Tibial artery (tissue), 4 donors: ENCODE data around the gene HCAR2.
"Not testable (repeated sequence)": the region's sequence is repeated elsewhere in the genome, so short reads cannot be mapped to it uniquely, and the experiment has no call there.

Experiments
- DNase-seq, 2 donors: peaks; one replicate each; pipeline ENCODE4 v3.0.0-alpha.2; 2019
- H3K27ac ChIP-seq, 2 donors: fragments of 200-600 bp; sonication (generic) in 1 of 2; 1 replicate in 1 of 2; 2 replicates in 1 of 2; pipeline ENCODE4 v1.5.1; 2018 to 2019; ENCODE audit warnings: mild to moderate bottlenecking in 1 of 2
- H3K27me3 ChIP-seq, 2 donors: fragments of 200-600 bp; sonication (generic) in 1 of 2; one replicate each; pipeline versions ENCODE4 v1.5.1 to v1.6.0; 2016 to 2019
- H3K36me3 ChIP-seq, 3 donors: fragments of 200-600 bp; sonication (generic) in 2 of 3; one replicate each; pipeline ENCODE4 v1.5.1; 2016 to 2019; ENCODE audit warnings: mild to moderate bottlenecking in 2 of 3
- H3K4me1 ChIP-seq, 4 donors: fragments of 200-600 bp; sonication (generic) in 2 of 4; 1 replicate in 3 of 4; 2 replicates in 1 of 4; pipeline ENCODE4 v1.5.1; 2016 to 2019
- H3K4me3 ChIP-seq, 2 donors: fragments of 200-600 bp; sonication (generic) in 1 of 2; 1 replicate in 1 of 2; 2 replicates in 1 of 2; pipeline ENCODE4 v1.5.1; 2018 to 2019; ENCODE audit warnings: mild to moderate bottlenecking in 2 of 2
- H3K9me3 ChIP-seq, 3 donors: fragments of 200-600 bp; sonication (generic) in 1 of 3; one replicate each; pipeline ENCODE4 v1.5.1; 2016 to 2019
- intact Hi-C: fragments of 100-400 bp; cut with DNase I; formaldehyde crosslinking; loops from one replicate; pipeline ENCODE4 v1.15.0; 2023; ENCODE audit warnings: low total_unique reads
- TF ChIP-seq, protein P1 (sequence below), 2 experiments: fragments of 200-600 bp in 1 of 2; fragments of 450-650 bp in 1 of 2; IDR thresholded peaks; one replicate each; pipeline ENCODE4 v1.5.1; 2017 to 2019; ENCODE audit warnings: antibody characterized with exemption in 2 of 2, mild to moderate bottlenecking in 1 of 2, moderate library complexity in 1 of 2

Gene HCAR2

DNA sequence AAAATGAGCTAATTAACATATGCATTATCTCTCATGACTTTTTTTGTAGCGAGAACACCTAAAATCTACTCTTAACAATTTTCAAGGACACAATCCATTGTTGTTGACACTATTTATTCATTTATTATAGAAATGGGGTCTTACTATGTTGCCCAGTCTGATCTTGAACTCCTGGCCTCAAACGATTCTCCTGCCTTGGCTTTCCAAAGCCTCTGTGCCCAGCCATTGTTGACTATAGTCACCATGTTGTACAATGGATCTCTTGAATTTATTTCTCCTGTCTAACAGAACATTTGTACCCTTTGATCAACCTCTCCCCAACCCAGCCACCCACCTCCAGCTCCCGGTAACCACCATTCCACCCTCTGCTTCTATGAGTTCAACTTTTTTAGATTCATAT is 41.2 kb downstream of the HCAR2 start:
- no peaks in the 10 kb centered on the region for H3K4me1 ChIP-seq
- intact Hi-C loops, result no loop called here
- no peak for DNase-seq

DNA sequence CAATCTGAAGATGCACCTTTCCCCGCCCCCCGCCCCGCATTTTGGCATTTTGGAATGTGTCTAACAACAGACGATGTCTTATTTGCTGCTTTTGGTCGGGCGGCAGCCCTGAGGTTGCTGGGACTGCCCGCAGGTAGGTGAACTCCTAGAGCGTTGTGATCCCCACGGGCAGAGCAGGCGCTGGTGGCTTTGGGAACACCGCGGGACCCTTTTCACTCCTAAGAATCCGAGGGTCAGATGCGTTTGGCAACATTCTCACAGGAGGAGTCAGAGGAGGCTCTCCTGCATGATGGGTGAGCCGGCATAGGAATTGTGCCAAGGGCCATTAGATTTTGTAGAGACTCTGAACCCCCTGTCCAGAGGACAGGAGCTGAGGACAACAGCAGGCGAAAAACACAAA is 41.9 kb downstream of the HCAR2 start:
- intact Hi-C loops, result no loop called here
- Histone ChIP-seq H3K27me3 (no peaks in the 10 kb centered on the region), H3K9me3 (no peaks in the 10 kb centered on the region), H3K27ac (no peak overlapping the region), H3K4me3 (no peak overlapping the region), H3K4me1 (no peaks in the 10 kb centered on the region), H3K36me3 (no peaks in the 10 kb centered on the region)
- TF ChIP-seq, protein P1, sequence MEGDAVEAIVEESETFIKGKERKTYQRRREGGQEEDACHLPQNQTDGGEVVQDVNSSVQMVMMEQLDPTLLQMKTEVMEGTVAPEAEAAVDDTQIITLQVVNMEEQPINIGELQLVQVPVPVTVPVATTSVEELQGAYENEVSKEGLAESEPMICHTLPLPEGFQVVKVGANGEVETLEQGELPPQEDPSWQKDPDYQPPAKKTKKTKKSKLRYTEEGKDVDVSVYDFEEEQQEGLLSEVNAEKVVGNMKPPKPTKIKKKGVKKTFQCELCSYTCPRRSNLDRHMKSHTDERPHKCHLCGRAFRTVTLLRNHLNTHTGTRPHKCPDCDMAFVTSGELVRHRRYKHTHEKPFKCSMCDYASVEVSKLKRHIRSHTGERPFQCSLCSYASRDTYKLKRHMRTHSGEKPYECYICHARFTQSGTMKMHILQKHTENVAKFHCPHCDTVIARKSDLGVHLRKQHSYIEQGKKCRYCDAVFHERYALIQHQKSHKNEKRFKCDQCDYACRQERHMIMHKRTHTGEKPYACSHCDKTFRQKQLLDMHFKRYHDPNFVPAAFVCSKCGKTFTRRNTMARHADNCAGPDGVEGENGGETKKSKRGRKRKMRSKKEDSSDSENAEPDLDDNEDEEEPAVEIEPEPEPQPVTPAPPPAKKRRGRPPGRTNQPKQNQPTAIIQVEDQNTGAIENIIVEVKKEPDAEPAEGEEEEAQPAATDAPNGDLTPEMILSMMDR (IDR thresholded peaks at IDR 0.05), result no peak
- no peak for DNase-seq

More for the DNA sequence above, 41.2 kb downstream of the HCAR2 start:
- Histone ChIP-seq H3K36me3 (no peaks in the 10 kb centered on the region), H3K27me3 (no peaks in the 10 kb centered on the region), H3K9me3 (no peaks in the 10 kb centered on the region), H3K27ac (no peak overlapping the region), H3K4me3 (no peak overlapping the region)
- TF ChIP-seq, protein P1 (IDR thresholded peaks at IDR 0.05), result no peak

DNA sequence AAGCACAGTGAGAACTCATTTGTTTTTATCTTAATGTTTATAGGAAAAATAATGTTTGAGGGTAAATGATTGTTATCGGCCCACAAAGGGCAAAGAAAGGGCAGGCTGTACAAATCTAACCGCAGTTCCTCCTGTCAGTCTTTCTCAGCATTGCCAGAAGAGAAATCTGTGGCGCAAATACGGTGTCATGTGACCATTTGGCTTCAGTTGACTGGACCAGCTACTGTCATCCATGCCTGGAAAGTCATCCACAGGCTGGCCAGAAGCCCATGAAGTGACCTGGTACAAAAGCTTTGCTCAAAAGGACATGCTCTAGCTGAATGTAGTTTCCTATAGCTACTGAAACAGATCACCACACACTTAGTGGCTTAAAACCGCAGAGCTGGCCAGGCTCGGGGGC is 43.6 kb downstream of the HCAR2 start:
- no peak for DNase-seq
- H3K4me1 ChIP-seq, result no peaks in the 10 kb centered on the region
- TF ChIP-seq, protein P1 (IDR thresholded peaks at IDR 0.05), result no peak
- no peaks in the 10 kb centered on the region for H3K36me3 ChIP-seq
- no peaks in the 10 kb centered on the region for H3K9me3 ChIP-seq
- H3K4me3 ChIP-seq, result no peak overlapping the region
- intact Hi-C loops, result no loop called here
- H3K27ac ChIP-seq, result no peak overlapping the region
- H3K27me3 ChIP-seq, result no peaks in the 10 kb centered on the region

DNA sequence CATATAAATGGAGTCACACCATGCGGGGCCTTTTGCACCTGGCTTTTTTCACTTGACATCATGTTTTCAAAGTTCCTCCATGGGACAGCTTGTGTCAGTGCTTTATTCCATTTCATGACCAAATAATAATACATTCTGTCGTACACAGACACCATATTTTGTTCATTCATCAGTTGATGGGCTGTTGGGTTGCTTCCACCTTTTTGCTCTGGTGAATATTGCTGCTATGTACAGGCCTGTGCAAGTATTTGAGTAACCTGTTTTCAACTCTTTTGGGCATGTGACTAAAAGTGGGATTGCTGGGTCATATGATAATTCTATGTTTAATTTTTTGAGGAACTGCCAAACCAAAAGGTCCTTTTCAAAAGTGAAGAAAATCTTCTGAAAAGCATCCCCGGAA is 46.9 kb downstream of the HCAR2 start:
- Histone ChIP-seq H3K27ac (no peak overlapping the region), H3K4me1 (no peaks in the 10 kb centered on the region), H3K36me3 (no peaks in the 10 kb centered on the region), H3K4me3 (no peak overlapping the region), H3K9me3 (no peaks in the 10 kb centered on the region), H3K27me3 (no peaks in the 10 kb centered on the region)
- DNase-seq, result no peak
- TF ChIP-seq, protein P1 (IDR thresholded peaks at IDR 0.05), result no peak
- intact Hi-C loops, result no loop called here

DNA sequence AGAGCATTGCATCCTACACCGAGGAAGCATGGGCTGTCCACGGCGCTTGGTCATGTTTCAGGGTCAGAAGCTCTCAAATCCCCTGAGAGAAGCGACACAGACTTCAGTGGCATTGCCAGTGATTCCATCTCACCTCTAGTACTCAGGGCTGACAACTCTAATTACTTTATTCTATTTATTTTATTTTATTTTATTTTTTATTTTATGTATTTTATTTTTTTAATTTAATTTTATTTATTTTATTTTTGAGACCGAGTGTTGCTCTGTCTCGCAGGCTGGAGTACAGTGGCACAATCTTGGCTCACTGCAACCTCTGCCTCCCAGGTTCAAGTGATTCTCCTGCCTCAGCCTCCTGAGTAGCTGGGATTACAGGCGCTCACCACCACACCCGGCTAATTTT is 49.9 kb downstream of the HCAR2 start:
- H3K27ac ChIP-seq, H3K4me1 ChIP-seq, intact Hi-C loops, DNase-seq, H3K4me3 ChIP-seq, H3K36me3 ChIP-seq, H3K9me3 ChIP-seq, H3K27me3 ChIP-seq: not testable (repeated sequence)

DNA sequence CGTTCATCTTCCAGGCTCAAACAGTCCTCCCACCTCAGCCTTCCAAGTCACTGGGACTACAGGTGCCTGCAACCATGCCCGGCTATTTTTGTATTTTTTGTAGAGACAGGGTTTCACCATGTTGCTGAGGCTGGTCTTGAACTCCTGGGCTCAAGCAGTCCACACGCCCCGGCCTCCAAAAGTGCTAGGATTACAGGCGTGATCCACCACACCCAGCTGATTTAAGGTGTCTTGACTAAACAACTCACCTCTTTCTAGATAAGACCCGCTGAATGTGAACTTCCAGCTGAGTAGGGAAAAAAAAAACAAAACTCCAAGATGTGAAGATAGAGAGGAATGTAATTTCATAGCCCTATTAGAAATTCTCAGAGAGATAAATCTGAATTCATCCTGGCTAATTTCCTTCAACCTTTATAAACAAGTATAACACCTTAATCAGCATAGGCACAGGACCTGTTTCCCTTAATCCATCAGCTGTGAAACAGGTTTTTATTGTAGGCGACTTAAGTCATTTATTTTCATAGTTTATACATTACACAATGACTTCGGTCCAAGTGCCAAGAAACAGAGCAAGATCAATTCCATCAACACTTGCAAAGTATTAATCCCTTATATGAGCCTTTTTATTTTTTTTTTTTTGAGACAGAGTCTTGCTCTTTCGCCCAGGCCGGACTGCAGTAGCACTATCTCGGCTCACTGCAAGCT is 51.5 kb downstream of the HCAR2 start:
- no peak for DNase-seq
- H3K27me3 ChIP-seq, result no peaks in the 10 kb centered on the region
- no peak overlapping the region for H3K4me3 ChIP-seq
- intact Hi-C loops, result no loop called here
- TF ChIP-seq, protein P1 (IDR thresholded peaks at IDR 0.05), result no peak
- no peaks in the 10 kb centered on the region for H3K9me3 ChIP-seq
- no peaks in the 10 kb centered on the region for H3K36me3 ChIP-seq
- no peak overlapping the region for H3K27ac ChIP-seq
- no peaks in the 10 kb centered on the region for H3K4me1 ChIP-seq
